Left renal cortex interstitium (tissue), 4 donors: ENCODE measurements around the gene ARPC5. TPM values are rescaled to one million over a fixed set of nuclear protein-coding genes. Genes with fewer than 3 reads are reported as not detected.
"Not testable (repeated sequence)": the region's sequence is repeated elsewhere in the genome, so short reads cannot be mapped to it uniquely, and the experiment has no call there.

Experiments
- DNase-seq, 4 donors: peaks; one replicate each; pipeline ENCODE4 v3.0.0-alpha.2; 2013; ENCODE audit warnings: low read depth in 4 of 4, low spot score in 2 of 4, missing footprints in 1 of 4
- polyA plus RNA-seq, 4 donors: library from polyadenylated mRNA; unstranded; fragments of 120-200 nt; gene quantifications; one replicate each; pipeline ENCODE4 v1.2.1, GENCODE V29; 2013; ENCODE audit not compliant: insufficient read length in 4 of 4

The ARPC5 gene
- polyA plus RNA-seq, 4 donors, result 133 to 197 (median 163) TPM

GRCh38 chr1:183648042-183648441 is 12.5 kb upstream of the ARPC5 start:
- DNase-seq, result no peak

GRCh38 chr1:183646776-183647175 is 11.2 kb upstream of the ARPC5 start:
- DNase-seq, result no peak

GRCh38 chr1:183645531-183645930 is 9.9 kb upstream of the ARPC5 start:
- DNase-seq, result no peak

- DNase-seq, result no peak
Measured at GRCh38 chr1:183642166-183642565, 6.6 kb upstream of the ARPC5 start.

- no peak for DNase-seq
Measured at GRCh38 chr1:183640193-183640592, 4.6 kb upstream of the ARPC5 start.

- no peak for DNase-seq
Measured at GRCh38 chr1:183638649-183639387, 3.2 kb upstream of the ARPC5 start.

- no peak for DNase-seq
Measured at GRCh38 chr1:183636783-183637182, 1.2 kb upstream of the ARPC5 start.

- DNase-seq, result no peak
Measured at GRCh38 chr1:183636334-183636682, 725 bp upstream of the ARPC5 start.

GRCh38 chr1:183635099-183635605 is 431 bp downstream of the ARPC5 start:
- peak in 2 of 4 donors; percentile 19 to 28 for DNase-seq

GRCh38 chr1:183634429-183635065 is 1.0 kb downstream of the ARPC5 start:
- no peak for DNase-seq

- DNase-seq, result peak in 1 of 4 donors; percentile 19
Measured at GRCh38 chr1:183633676-183634343, 1.8 kb downstream of the ARPC5 start.

GRCh38 chr1:183632964-183633363 is 2.6 kb downstream of the ARPC5 start:
- no peak for DNase-seq

- no peak for DNase-seq
Measured at GRCh38 chr1:183632114-183632513, 3.5 kb downstream of the ARPC5 start.

- DNase-seq, result no peak
Measured at GRCh38 chr1:183630748-183631147, 4.8 kb downstream of the ARPC5 start.

- no peak for DNase-seq
Measured at GRCh38 chr1:183628537-183628936, 7.0 kb downstream of the ARPC5 start.

- not testable (repeated sequence) for DNase-seq
Measured at GRCh38 chr1:183626236-183626635, 9.3 kb downstream of the ARPC5 start.

GRCh38 chr1:183622884-183623785 is 12.4 kb downstream of the ARPC5 start:
- peak in 2 of 4 donors; percentile 39 to 67 for DNase-seq

- DNase-seq, result no peak
Measured at GRCh38 chr1:183622013-183622412, 13.6 kb downstream of the ARPC5 start.

- no peak for DNase-seq
Measured at GRCh38 chr1:183620311-183620710, 15.3 kb downstream of the ARPC5 start.

GRCh38 chr1:183619781-183620180 is 15.8 kb downstream of the ARPC5 start:
- DNase-seq, result no peak

- not testable (repeated sequence) for DNase-seq
Measured at GRCh38 chr1:183618202-183618601, 17.4 kb downstream of the ARPC5 start.
